Stimulated activated CD4-positive, alpha-beta T cell treated with anti-CD3 and anti-CD28 coated beads, Interleukin-4, amount 100 ng/mL, for 48 hours (primary cell): ENCODE data around the gene ALDH4A1.

ENCODE experiments used
- DNase-seq, 2 donors: peaks; one replicate each; pipeline ENCODE4 v3.0.0-alpha.2; 2020; ENCODE audit warnings: low read depth in 2 of 2

Gene ALDH4A1

GRCh38 chr1:18902523-18903290 lies at the start of gene ALDH4A1:
Gene ALDH4A1, minus strand, starts transcription at chr1:18902555. Its CDS starts 32 bp downstream, at chr1:18902523.
- peak; percentile 82 to 91 for DNase-seq

- peak; percentile 68 to 79 for DNase-seq
Observed at GRCh38 chr1:18951818-18952391, 49.5 kb upstream of the ALDH4A1 start.

GRCh38 chr1:18951416-18951815 lies 49.1 kb upstream of the ALDH4A1 start:
- no peak for DNase-seq

GRCh38 chr1:18950401-18951026 lies 48.2 kb upstream of the ALDH4A1 start:
- DNase-seq: no peak

GRCh38 chr1:18949686-18950400 lies 47.5 kb upstream of the ALDH4A1 start:
- no peak for DNase-seq

GRCh38 chr1:18948913-18949685 lies 46.7 kb upstream of the ALDH4A1 start:
- no peak for DNase-seq

- no peak for DNase-seq
Observed at GRCh38 chr1:18948048-18948912, 45.9 kb upstream of the ALDH4A1 start.

- DNase-seq: no peak
Observed at GRCh38 chr1:18947570-18947969, 45.2 kb upstream of the ALDH4A1 start.

- no peak for DNase-seq
Observed at GRCh38 chr1:18946550-18947381, 44.4 kb upstream of the ALDH4A1 start.

- no peak for DNase-seq
Observed at GRCh38 chr1:18945401-18945849, 43.1 kb upstream of the ALDH4A1 start.

GRCh38 chr1:18944810-18945209 lies 42.5 kb upstream of the ALDH4A1 start:
- DNase-seq: no peak

GRCh38 chr1:18943914-18944572 lies 41.7 kb upstream of the ALDH4A1 start:
- DNase-seq: no peak

GRCh38 chr1:18943162-18943561 lies 40.8 kb upstream of the ALDH4A1 start:
- no peak for DNase-seq

GRCh38 chr1:18942340-18942739 lies 40.0 kb upstream of the ALDH4A1 start:
- DNase-seq: no peak

GRCh38 chr1:18941221-18942141 lies 39.1 kb upstream of the ALDH4A1 start:
- no peak for DNase-seq

GRCh38 chr1:18940303-18941020 lies 38.1 kb upstream of the ALDH4A1 start:
- DNase-seq: no peak
